NK-92 treated with Interleukin-12 subunit alpha and Interleukin-12 subunit beta, amount 100 ng/mL, for 24 hours (cell line): Measurements from ENCODE around the gene JAM2.
"Not testable (repeated sequence)": the region's sequence is repeated elsewhere in the genome, so short reads cannot be mapped to it uniquely, and the experiment has no call there.

ENCODE experiments used
- DNase-seq: peaks from one replicate; lab custom pipeline; 2025; lab: John Stamatoyannopoulos, UW

The JAM2 gene

GRCh38 chr21:25646474-25646873, 7.4 kb downstream of the JAM2 start:
- no peak for DNase-seq

DNA sequence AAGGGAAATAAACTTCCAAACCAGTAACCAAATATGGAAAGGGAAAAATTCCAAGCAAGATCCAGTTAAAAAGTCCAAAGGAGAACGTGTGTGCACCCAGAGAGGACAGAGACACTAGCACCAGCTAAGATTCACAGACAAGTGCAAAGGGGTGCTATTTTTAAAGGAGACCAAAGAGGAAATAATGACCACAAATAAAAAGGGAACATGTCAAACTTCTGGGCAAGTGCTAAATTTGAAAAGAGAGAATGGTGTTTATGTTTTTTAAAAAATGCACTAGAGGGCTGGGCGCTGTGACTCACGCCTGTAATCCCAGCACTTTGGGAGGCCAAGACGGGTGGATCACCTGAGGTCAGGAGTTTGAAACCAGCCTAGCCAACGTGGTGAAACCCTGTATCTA, 8.6 kb downstream of the JAM2 start:
- no peak for DNase-seq

GRCh38 chr21:25649146-25649545, 10.1 kb downstream of the JAM2 start:
- no peak for DNase-seq

DNA sequence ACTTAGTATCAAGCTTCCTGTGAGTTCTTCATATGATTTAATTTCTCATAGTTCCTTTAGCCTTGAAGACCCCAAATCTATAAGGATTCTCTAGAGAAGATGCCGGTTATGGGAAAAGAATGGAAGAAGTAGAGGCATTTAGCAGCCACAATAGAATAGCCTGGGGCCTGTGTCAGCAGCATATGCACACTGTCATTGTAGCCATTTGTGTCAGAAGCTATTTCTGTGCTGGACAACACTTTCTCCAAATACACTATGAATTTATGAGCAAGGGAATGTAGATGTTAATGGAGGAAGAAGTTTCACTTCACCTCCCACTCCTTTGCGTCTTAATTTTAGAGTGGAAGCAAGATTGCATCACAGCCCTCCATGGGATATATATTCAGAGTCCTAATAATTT, 17.4 kb downstream of the JAM2 start:
- no peak for DNase-seq

GRCh38 chr21:25657140-25657539, 18.1 kb downstream of the JAM2 start:
- no peak for DNase-seq

DNA sequence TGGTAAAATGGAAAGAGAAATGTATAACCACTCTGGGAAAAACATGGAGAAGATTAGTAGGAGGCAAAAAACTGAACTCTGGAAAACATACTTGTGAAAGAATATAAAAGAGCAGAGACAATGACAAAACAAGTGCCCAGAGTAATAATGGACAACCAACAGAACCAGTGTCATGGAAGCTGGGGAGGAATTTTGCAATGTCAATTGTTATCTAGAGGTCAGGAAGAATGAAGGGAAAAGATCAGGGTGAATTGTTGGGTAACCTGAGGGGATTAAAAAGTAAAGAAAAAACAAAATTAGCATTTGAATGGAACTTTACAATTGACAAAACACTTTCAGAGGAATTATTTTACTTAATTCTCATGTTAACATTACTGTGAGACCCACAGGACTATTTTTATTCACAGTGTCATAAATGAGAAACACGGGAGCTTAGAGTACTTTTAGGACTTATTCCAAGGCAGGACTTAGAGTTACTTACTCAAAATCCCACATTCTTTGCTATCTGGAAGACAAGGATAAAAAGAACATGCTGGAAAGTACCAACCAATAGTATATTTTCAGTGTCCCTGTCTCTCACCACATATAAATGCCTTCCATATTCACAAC, 19.5 kb downstream of the JAM2 start:
- DNase-seq = no peak

DNA sequence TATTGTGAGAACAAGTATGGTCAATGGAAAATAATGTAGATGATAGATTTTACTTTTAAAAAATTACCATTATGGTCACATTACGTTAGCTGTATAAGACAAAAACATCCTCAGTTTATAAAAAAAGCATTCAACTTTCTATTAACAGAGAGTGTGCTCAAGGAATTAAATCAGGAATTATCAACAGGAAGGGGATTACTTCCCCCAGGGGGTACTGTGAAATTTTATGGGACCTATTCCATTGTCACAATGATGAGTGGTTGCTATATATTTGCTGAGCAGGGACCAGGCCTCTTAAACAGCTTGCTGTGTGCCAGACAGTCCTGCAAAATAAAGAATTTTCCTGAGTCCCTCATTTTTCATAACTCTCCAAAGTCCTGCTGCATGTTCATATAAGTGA, 21.2 kb downstream of the JAM2 start:
- DNase-seq = no peak

- no peak for DNase-seq
These were observed 25.5 kb downstream of the JAM2 start for GRCh38 chr21:25664491-25664931.

- DNase-seq = no peak
These were observed 31.7 kb downstream of the JAM2 start for GRCh38 chr21:25670726-25671125.

- DNase-seq = no peak
These were observed 37.4 kb downstream of the JAM2 start for GRCh38 chr21:25676451-25676850.

DNA sequence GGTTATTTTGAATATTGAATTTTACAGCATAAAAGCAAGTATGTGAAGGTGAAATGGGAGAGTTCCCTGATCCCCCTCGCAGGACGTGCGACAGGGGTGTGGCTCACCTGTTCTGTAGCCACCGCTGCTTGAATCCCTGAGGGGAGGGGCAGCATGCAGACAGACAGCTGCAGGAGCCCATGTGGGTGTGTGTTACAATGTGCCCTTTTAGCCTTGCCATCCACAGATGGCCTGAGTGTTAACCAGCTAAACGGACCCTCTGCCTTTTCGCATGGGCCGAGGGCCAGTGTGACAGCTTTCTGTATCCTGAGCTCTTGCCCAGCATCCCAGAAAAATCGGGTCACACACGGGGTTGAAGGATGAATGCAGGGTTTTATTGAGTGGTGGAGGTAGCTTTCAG, 43.3 kb downstream of the JAM2 start:
- no peak for DNase-seq

DNA sequence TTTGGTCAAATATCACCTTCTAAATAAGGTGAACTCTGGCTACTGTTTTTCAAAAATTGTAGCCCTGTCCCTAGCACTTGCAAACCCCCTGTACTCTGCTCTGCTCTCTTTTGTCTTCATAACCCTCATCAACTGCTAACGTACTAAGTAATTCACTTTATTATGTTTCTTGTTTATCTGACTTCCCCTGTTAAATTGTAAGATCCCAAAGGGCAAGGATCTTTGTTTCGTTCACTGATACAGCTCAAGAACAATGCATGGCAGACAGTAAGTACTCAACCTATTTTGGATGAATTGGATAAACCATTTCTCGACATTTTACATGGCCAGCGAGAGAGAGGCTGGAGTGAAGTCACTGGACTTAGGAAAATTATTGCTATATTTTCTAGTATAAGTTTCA, 48.7 kb downstream of the JAM2 start:
- no peak for DNase-seq

GRCh38 chr21:25688275-25689155, 49.5 kb downstream of the JAM2 start:
- DNase-seq = no peak

GRCh38 chr21:25689226-25689625, 50.2 kb downstream of the JAM2 start:
- DNase-seq = no peak

DNA sequence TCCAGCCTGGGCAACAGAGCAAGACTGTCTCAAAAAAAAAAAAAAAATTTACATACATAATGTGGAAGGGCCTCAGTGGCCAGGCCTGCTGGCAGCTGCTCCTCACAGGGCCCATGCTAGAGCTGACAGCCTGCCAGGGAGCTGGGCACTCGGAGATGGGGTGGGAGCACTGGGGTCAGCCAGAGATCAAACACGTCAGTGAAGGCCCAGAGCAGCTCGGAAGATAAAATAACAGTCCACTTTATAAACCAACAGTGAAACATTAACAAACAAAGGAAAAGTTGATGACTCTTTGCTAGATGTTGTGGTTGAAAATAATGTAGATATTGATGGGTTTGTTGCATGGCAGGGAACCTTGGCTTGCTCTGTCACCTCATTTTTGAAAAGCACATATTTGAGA, 52.9 kb downstream of the JAM2 start:
- no peak for DNase-seq

- not testable (repeated sequence) for DNase-seq
These were observed 56.4 kb downstream of the JAM2 start for GRCh38 chr21:25695461-25695860.

DNA sequence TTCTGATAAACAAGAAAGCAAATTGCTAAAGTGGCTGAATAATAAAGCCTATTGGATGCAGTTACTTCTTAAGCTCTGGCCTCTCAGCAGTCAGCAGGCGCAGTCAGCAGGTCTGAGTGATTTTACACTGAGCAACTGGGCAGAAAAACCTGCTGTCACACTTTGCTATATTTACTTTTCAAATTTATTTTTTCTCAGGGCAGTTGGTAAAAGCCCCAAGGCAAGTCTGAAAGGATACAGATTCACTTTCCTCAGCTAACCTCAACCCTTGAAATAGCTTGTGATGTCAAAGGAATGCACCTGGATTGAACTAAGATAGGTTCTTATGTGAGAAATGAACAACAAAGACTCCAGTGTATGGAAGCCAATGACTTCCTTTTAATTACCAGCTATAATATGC, 61.7 kb downstream of the JAM2 start:
- no peak for DNase-seq

GRCh38 chr21:25701529-25701928, 62.5 kb downstream of the JAM2 start:
- no peak for DNase-seq

GRCh38 chr21:25708467-25709065, 69.5 kb downstream of the JAM2 start:
- DNase-seq = peak; percentile 9

DNA sequence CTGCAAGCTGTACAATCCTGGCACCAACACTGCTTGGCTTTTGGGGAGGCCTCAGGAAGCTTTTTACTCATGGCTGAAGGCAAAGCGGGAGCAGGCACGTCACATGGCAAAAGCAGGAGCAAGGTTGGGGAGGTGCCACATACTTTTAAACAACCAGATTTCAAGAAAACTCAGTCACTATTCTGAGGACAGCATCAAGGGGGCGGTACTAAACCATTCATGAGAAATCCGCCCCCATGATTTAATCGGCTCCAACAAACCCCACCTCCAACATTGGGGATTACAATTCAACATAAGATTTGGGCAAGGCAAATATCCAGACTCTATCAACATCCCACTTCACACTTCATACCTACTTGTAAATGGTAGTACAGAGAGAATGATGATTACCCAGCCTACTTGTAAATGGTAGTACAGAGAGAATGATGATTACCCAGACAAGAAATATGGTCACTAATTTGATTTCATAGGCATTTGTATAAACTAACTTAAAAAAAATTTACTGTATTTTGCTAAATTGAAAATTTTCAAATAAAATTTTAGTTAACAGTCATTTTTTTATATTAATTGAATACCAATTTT, 70.7 kb downstream of the JAM2 start:
- no peak for DNase-seq

- DNase-seq = no peak
These were observed 71.5 kb downstream of the JAM2 start for GRCh38 chr21:25710550-25710949.

GRCh38 chr21:25714066-25714465, 75.0 kb downstream of the JAM2 start:
- DNase-seq = not testable (repeated sequence)
